Activated naive CD4-positive, alpha-beta T cell treated with anti-CD3 and anti-CD28 coated beads, Interleukin-2, amount 50 U/mL, for 72 hours (primary cell): ENCODE data around the gene SIGLEC15. TPM values are rescaled to one million over a fixed set of nuclear protein-coding genes. Genes with fewer than 3 reads are reported as not detected.
A peak's percentile ranks its signal among the peaks of the same experiment; 100 is the strongest.
"Not testable (repeated sequence)": the region's sequence is repeated elsewhere in the genome, so short reads cannot be mapped to it uniquely, and the experiment has no call there.

Source experiments
- ATAC-seq, 2 donors: fragments of 150-1000 bp; cut with Tn5 transposase; 2 replicates each; pipeline ENCODE4 v1.10.0; 2021; ENCODE audit warnings: mild to moderate bottlenecking in 2 of 2, moderate library complexity in 2 of 2
- DNase-seq, 2 donors: peaks; one replicate each; pipeline ENCODE4 v3.0.0; 2021 to 2022; ENCODE audit warnings: low spot score in 2 of 2
- H3K27ac Mint-ChIP-seq, 2 donors: one replicate each; pipeline ENCODE4 v1.8.0; 2022; ENCODE audit warnings: mild to moderate bottlenecking in 2 of 2, mixed read lengths in 2 of 2
- H3K36me3 Mint-ChIP-seq, 2 donors: one replicate each; pipeline ENCODE4 v1.8.0; 2022; ENCODE audit warnings: mixed read lengths in 2 of 2
- H3K9me3 Mint-ChIP-seq, 2 donors: one replicate each; pipeline ENCODE4 v1.8.0; 2022; ENCODE audit warnings: mixed read lengths in 2 of 2
- total RNA-seq, 2 donors: library from RNA; stranded (reverse); gene quantifications; one replicate each; pipeline ENCODE4 v1.2.3, GENCODE V29; 2022

Gene SIGLEC15
- total RNA-seq, 2 donors from 2014 or later = not detected

DNA sequence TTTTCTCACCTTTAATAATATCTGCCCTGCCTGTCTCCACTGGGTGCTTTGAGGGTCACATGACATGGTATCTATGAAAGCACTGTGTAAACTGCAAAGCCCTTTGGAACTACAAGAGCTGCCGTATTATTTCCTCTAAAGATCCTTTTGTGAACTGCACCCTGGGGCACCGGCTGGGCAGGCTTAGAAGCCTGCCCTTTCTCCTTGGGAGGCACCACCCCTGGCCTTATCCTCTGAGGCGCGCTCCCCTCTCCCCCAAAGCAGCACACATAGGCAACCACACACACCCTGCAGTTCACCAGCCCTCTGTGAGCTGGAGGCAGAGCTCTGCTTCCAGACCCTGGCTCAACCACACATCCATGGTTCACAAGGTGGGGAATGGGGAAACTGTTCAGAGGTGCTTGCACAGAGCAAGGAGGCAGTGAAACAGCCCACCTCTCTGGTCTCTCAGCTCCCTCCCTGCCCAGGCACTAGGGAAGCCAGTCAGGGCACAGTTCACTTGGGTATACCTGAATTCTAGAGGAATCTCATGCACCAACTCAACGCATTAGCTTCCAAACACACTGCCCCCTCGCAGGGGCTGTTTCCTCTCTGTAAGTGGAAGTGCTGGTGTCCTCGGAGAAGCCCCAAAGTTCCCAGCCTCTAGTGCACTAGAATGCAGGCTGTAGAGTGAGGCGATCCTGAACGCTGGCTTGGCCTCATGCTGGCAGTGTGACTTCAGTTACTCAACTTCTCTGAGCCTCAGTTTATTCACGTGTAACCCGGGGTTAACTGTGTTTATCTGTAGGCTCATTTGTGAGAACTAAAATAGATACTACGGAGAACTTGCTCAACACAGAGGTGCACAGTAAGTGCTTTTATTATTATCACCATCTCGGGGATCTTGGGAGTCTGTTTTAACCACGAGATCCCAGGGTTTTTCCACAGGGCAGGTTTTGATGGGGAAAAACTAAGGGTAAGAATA is 11.0 kb downstream of the SIGLEC15 start:
- peaks cover 0 to 4% of the 10 kb centered on the region in 2 donors for H3K36me3 Mint-ChIP-seq
- H3K27ac Mint-ChIP-seq = no peak overlapping the region
- no peak for DNase-seq
- H3K9me3 Mint-ChIP-seq = no peaks in the 10 kb centered on the region
- no peak for ATAC-seq

DNA sequence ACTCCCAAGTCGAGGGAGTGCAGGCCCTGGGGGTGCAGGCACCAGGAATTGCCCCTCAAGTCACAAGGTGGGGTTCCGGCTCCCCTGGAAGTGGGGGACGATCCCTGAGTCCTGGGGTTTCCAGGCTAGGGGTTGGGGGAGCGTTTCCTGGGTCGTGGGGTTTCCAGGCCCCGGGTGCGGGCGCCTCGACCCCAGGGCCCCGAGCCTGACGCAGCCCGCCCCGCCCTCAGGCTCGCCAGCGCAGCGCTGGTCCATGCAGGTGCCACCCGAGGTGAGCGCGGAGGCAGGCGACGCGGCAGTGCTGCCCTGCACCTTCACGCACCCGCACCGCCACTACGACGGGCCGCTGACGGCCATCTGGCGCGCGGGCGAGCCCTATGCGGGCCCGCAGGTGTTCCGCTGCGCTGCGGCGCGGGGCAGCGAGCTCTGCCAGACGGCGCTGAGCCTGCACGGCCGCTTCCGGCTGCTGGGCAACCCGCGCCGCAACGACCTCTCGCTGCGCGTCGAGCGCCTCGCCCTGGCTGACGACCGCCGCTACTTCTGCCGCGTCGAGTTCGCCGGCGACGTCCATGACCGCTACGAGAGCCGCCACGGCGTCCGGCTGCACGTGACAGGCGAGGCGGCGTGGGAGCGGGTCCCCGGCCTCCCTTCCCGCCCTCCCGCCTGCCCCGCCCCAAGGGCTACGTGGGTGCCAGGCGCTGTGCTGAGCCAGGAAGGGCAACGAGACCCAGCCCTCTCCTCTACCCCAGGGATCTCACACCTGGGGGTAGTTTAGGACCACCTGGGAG is 12.0 kb downstream of the SIGLEC15 start:
- Mint-ChIP-seq H3K9me3 (no peaks in the 10 kb centered on the region), H3K27ac (no peak overlapping the region), H3K36me3 (peaks cover 0 to 4% of the 10 kb centered on the region in 2 donors)
- ATAC-seq (peak; percentile 64 to 85), DNase-seq (peak in 1 of 2 donors; percentile 47)

DNA sequence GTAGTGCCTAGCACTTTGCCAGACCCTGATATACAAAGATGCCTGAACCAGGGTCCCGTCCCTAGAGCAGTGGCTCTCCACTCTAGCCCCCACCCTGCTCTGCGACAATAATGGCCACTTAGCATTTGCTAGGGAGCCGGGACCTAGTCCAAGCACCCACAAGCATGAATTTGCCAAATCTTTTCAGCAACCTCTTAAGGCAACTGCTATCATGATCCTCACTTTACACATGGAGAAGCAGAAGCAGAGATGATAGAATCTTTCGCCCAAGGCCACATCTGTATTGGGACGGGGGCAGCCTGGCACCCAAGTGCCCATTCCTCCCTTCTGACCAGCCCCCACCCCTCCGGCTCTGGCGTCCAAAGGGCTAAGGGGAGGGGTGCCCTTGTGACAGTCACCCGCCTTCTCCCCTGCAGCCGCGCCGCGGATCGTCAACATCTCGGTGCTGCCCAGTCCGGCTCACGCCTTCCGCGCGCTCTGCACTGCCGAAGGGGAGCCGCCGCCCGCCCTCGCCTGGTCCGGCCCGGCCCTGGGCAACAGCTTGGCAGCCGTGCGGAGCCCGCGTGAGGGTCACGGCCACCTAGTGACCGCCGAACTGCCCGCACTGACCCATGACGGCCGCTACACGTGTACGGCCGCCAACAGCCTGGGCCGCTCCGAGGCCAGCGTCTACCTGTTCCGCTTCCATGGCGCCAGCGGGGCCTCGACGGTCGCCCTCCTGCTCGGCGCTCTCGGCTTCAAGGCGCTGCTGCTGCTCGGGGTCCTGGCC is 13.0 kb downstream of the SIGLEC15 start:
- ATAC-seq (no peak), DNase-seq (no peak)
- H3K27ac Mint-ChIP-seq = no peak overlapping the region
- peaks cover 0 to 4% of the 10 kb centered on the region in 2 donors for H3K36me3 Mint-ChIP-seq
- H3K9me3 Mint-ChIP-seq = no peaks in the 10 kb centered on the region

DNA sequence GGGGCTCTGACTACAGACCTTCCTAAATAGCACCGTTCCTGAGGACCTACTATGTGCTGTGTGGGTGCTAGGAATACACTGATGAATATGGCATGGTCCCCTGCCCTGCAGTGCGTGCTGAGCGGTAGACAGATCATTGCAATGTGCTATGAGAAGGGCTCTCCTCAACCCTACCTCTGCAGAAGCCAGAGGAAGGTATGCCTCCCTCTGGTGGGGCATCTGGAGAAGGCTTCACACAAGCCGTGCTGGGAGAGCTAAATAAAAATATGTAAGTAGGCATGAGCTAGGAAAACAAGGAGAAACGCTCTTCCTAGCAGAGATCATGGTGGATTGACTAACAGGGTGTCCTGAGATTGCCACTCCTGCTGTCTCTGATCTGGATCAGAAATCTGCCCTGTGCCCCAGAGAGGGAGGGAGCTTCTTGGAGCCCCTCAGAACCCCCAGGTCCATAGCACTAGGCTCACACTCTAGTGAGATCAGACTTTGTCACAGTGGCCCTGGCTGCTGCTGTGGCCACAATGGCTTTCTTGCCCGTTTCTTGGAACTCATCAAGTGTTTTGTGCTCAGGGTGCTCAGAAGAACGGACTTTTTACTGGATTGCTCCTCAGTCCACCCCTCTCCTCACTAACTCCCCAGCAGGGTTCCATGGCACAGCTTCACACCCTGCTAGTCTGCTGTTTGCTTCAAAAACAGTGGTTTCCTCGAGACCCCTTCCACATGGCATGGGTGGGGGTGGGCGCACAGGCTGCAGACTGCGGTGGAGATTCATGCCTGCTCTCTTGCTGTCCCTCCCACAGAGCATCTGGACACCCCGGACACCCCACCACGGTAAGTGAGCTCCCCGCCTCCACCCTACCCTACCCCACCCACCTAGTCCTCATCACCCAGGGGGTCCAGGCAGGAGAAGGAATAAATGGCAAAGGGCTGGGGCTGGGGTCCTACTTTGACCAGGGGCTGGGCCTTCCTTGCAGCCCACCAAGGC is 14.2 kb downstream of the SIGLEC15 start:
- Mint-ChIP-seq H3K9me3 (no peaks in the 10 kb centered on the region), H3K36me3 (peaks cover 0 to 4% of the 10 kb centered on the region in 2 donors), H3K27ac (no peak overlapping the region)
- ATAC-seq (peak in 1 of 2 donors; percentile 66), DNase-seq (no peak)

DNA sequence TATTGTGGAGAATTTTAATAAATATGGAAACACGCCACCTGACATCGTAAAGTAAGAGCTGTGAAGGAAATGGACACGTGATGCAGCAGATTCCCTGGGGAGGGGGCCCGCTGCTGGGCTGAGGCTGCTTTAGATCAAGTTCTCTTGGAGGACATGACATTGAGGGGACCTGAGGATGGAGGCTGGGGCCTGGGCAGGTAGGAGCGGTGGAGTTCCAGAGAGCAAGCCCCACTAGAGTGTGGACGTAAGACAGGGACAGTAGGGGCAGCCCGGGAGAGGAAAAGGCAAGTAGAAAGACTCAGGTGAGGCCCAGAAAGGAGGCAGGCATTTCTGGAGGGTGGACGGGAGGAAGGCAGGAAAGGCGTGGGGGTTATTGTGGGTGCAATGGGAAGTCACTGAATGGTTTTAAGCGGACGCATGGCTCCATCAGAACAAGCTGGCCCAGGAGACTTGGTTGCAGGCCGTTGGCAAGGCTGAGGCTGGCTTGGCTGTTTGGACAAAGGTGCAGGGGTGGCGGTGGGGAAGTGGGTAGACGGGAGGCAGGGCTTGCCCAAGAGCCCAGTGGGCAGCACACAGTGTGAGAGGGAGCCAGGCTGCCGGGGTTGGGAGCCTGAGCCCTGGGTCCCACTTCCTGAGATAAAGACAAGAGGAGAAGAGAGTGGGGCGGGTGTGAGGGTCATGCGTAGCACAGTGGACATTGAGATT is 15.7 kb downstream of the SIGLEC15 start:
- H3K27ac Mint-ChIP-seq = peak overlapping the region in 1 of 2 donors; percentile 0
- H3K9me3 Mint-ChIP-seq = no peaks in the 10 kb centered on the region

DNA sequence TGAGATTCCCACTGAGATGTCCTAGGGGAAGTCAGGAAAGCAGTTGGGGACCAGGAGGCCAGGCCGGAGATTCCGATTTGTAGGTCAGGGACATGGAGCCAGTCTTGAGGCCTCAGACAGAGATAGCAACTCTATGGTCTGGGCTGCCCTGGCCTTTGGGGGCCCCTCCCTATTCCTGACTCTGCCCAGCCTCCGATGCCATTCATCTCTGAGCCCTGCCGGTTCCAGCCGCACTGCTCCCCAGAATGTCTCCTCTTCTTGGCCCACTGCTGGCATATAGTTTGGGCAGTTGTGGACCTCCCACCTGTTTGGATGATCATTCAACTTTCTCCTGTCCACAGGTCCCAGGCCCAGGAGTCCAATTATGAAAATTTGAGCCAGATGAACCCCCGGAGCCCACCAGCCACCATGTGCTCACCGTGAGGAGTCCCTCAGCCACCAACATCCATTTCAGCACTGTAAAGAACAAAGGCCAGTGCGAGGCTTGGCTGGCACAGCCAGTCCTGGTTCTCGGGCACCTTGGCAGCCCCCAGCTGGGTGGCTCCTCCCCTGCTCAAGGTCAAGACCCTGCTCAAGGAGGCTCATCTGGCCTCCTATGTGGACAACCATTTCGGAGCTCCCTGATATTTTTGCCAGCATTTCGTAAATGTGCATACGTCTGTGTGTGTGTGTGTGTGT is 16.4 kb downstream of the SIGLEC15 start:
- peaks cover 0 to 1% of the 10 kb centered on the region in 2 donors for H3K36me3 Mint-ChIP-seq
- no peak for DNase-seq
- H3K9me3 Mint-ChIP-seq = no peaks in the 10 kb centered on the region
- peak overlapping the region in 1 of 2 donors; percentile 5 for H3K27ac Mint-ChIP-seq
- no peak for ATAC-seq

More for the DNA sequence above, 15.7 kb downstream of the SIGLEC15 start:
- no peak for ATAC-seq
- peaks cover 0 to 4% of the 10 kb centered on the region in 2 donors for H3K36me3 Mint-ChIP-seq
- DNase-seq = no peak

DNA sequence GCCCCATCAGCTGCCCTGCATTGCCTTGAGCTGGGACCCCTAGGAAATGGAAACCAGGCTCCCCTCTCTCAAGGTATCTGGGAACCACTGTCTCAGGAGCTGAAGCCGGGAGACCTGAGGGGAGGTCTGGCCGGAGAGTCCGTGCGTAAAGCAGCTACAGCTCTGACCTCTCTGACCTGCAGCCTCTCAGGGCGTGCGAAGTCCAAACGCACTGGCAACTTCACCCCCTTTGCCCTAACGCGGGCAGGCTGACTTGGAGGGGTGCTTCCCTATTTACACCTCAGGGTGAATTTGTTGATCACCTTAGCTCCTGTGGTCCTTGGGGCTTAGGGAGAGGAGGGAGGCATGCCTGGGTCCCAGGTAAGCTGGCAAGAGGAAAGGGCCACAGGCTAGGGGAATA is 17.5 kb downstream of the SIGLEC15 start:
- ATAC-seq (no peak), DNase-seq (no peak)
- Mint-ChIP-seq H3K9me3 (no peaks in the 10 kb centered on the region), H3K36me3 (no peaks in the 10 kb centered on the region), H3K27ac (no peak overlapping the region)

DNA sequence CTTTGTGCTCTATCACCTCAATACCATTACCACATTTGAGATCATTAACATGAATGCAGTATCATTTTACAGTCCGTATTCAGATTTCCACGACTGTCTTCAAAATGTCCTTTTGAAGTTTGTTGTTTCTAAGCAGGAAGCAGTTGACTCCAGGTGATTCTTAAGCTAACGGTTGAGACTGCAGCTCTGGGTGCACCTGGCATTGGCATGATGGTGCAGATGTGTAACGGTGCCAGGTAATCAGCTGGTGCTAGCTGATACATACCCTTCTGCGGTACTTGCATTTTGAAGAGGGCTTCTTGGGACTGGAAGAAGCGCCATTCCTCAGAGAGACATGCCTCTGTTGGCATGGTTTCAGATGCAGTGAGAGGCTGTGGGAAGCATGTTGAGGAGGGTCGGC is 19.5 kb downstream of the SIGLEC15 start:
- no peak for ATAC-seq
- DNase-seq = no peak
- H3K27ac Mint-ChIP-seq = peak overlapping the region; percentile 42 to 61
- no peaks in the 10 kb centered on the region for H3K36me3 Mint-ChIP-seq
- H3K9me3 Mint-ChIP-seq = no peaks in the 10 kb centered on the region

DNA sequence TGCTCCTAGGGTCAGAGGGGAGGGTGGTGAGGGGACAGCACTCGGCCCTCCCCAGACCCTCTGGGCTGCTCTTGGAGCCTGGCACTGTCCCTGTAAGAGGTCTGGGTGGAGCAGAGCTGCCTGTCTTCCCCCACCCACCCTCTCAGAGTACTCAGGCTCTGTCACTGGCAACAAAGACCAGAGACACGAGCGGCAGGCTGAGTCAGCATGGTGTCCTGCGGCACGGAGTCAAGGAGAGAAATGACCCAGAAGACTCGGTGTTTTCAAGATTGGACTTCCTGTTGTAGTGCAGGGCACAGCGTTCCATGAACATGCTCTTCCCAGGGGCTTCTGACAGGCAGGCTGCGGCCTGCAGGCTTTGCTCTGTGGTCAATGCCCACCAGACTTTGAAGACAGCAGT is 19.9 kb downstream of the SIGLEC15 start:
- Mint-ChIP-seq H3K27ac (peak overlapping the region in 1 of 2 donors; percentile 42), H3K9me3 (no peaks in the 10 kb centered on the region), H3K36me3 (no peaks in the 10 kb centered on the region)
- DNase-seq = no peak
- no peak for ATAC-seq

DNA sequence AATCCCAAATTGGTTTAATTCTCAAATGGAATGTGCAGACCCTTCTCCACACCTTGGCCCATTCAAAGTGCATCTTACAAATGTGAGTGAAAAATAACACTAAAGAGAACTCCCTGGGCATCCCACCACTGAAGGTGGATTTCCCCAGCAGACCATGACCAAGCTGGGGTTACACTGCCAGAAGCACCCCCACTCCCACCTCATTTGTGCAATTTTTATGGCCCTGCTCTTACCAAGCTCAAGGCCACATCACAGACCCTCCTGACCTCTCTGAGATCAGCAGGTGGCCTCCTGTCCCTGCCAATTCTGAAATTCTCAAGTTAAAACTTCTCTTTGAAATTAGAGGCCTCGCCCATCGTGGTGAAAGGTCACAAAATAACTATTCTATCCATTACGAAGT is 21.6 kb downstream of the SIGLEC15 start:
- DNase-seq (no peak), ATAC-seq (no peak)
- H3K27ac Mint-ChIP-seq = no peak overlapping the region
- no peaks in the 10 kb centered on the region for H3K36me3 Mint-ChIP-seq
- H3K9me3 Mint-ChIP-seq = no peaks in the 10 kb centered on the region

DNA sequence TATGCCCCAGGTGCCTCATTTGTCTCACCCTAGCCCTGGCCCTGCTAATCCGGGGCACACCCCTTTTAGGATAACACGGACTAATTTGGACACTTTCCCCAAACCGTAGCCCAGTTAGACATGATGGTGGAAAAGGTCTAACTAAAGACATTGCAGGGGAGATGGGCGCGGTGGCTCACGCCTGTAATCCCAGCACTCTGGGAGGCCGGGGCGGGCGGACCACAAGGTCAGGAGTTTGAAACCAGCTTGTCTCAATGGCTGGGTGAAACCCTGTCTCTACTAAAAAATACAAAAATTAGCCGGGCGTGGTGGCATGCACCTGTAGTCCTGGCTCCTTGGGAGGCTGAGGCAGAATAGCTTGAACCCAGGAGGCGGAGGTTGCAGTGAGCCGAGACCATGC is 23.2 kb downstream of the SIGLEC15 start:
- not testable (repeated sequence) for ATAC-seq, H3K9me3 Mint-ChIP-seq, H3K27ac Mint-ChIP-seq, H3K36me3 Mint-ChIP-seq, DNase-seq

DNA sequence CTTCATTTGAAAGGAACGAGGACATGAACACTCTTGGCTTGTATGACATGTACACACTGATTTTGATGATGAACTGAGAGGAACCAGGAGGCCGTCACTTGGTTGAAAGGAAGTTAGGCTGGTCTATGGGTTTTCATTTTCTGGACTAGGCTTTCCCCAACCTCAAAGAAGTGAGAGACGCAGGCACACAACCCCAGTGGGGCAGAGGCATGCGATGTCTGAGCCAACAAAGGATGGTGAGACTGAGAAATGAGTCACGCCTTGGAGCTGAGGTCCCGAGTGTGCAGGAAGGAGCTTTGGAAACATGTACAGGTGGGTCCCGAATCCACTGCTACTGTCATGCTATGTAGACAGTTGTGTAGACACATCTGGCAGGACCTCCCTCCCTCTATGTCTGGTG is 24.1 kb downstream of the SIGLEC15 start:
- DNase-seq = no peak
- Mint-ChIP-seq H3K9me3 (no peaks in the 10 kb centered on the region), H3K27ac (peak overlapping the region in 1 of 2 donors; percentile 52), H3K36me3 (no peaks in the 10 kb centered on the region)
- ATAC-seq = peak; percentile 38 to 78

DNA sequence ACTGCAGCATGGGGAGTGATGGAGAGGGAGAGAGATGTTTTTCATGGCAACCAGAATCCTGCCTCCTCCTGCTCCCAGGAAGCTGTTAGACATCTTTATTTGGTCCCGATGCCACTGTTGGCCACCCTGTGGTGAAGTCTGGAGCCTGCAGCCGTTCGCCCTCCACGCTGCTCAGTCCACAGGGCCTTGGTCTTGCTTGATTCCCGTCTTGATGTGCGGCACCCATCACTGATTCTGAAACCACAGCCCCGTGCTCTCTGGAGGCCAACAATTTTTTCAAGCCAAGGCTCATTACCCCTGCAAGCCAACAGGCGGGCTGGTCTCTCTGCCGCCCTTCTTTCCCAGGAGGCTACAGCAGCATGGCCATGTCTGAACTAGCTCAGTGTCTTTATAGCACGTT is 24.5 kb downstream of the SIGLEC15 start:
- no peaks in the 10 kb centered on the region for H3K36me3 Mint-ChIP-seq
- no peaks in the 10 kb centered on the region for H3K9me3 Mint-ChIP-seq
- no peak overlapping the region for H3K27ac Mint-ChIP-seq
- ATAC-seq = peak in 1 of 2 donors; percentile 27
- DNase-seq = no peak

DNA sequence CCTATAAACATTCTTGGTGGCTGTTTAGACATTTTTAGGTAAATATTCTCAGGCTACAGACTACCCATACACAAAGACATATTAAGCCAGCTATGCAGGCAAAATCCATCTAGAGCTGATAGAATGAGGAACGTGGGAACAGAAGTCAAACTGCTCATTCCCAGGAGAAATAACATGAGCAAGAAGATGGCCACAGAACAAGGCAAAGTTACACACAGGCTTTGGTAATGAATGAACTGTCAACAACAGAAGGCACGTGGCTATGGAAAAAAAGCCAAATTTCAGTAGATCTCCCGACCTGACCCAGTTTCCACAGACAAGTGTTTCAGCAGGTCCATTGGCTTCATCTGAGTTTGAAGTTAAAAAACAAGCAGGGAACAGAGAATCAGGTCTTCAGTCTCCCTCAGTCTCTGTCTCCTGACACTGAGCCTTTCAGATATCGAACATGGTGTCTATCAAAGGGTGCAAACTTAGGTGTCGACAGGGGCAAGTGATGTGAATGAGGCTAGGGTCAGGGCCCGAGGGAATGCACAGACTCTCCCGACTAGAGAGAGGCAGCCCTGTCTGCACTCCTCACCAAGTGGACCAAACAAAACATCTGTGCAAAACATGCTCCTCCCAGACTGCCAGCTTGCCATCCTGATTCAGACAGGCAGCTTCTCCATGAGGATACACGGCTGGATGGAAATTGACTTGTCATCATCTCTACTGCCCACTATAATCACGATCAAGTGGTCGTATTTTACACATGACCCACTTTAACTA is 25.9 kb downstream of the SIGLEC15 start:
- DNase-seq (no peak), ATAC-seq (no peak)
- H3K9me3 Mint-ChIP-seq = no peaks in the 10 kb centered on the region
- H3K27ac Mint-ChIP-seq = peak overlapping the region in 1 of 2 donors; percentile 8
- H3K36me3 Mint-ChIP-seq = no peaks in the 10 kb centered on the region
